Activated CD8-positive, alpha-beta T cell treated with anti-CD3 and anti-CD28 coated beads, Interleukin-2, amount 10 ng/mL, durations not matched to agents 7 days and 5 days (primary cell): ENCODE measurements around the gene TCN2. TPM values are rescaled to one million over a fixed set of nuclear protein-coding genes. Genes with fewer than 3 reads are reported as not detected.
"Not testable (repeated sequence)": the region's sequence is repeated elsewhere in the genome, so short reads cannot be mapped to it uniquely, and the experiment has no call there.

Experiments used
- ATAC-seq: fragments of 150-1000 bp; cut with Tn5 transposase; one replicate; pipeline ENCODE4 v1.10.0; 2021; ENCODE audit warnings: moderate library complexity
- CTCF ChIA-PET: fragments of 350-600 bp; sonication (Branson Sonifier 250); formaldehyde crosslinking; loops from one replicate; lab custom pipeline; 2021; ENCODE audit warnings: antibody characterized with exemption; lab: Charles Lee
- POLR2A ChIA-PET: fragments of 350-600 bp; sonication (Branson Sonifier 250); formaldehyde crosslinking; loops from one replicate; lab custom pipeline; 2021; ENCODE audit warnings: antibody characterized with exemption; lab: Charles Lee
- DNase-seq: peaks from one replicate; pipeline ENCODE4 v3.0.0-alpha.2; 2020
- H3K27ac Mint-ChIP-seq: one replicate; pipeline ENCODE4 v1.8.0; 2021; ENCODE audit warnings: mild to moderate bottlenecking, mixed read lengths
- H3K27me3 Mint-ChIP-seq: one replicate; pipeline ENCODE4 v1.8.0; 2021; ENCODE audit warnings: low read depth, mixed read lengths
- H3K36me3 Mint-ChIP-seq: one replicate; pipeline ENCODE4 v1.8.0; 2021; ENCODE audit warnings: low read depth, mixed read lengths
- H3K4me1 Mint-ChIP-seq: one replicate; pipeline ENCODE4 v1.8.0; 2021; ENCODE audit warnings: low read depth, mixed read lengths
- H3K4me3 Mint-ChIP-seq: one replicate; pipeline ENCODE4 v1.8.0; 2021; ENCODE audit warnings: mild to moderate bottlenecking, mixed read lengths
- H3K9me3 Mint-ChIP-seq: one replicate; pipeline ENCODE4 v1.8.0; 2022; ENCODE audit warnings: mixed read lengths; ENCODE audit not compliant: insufficient read depth
- total RNA-seq, 2 experiments: library from RNA; stranded (reverse); gene quantifications; one replicate each; pipeline ENCODE4 v1.2.3, GENCODE V29; 2021

Gene TCN2
- total RNA-seq, result under 1 TPM; 0.24 to 0.34 TPM

GRCh38 chr22:30606455-30607299, at the start of gene TCN2:
TSS of gene TCN2 (plus strand) at chr22:30607174. CDS start at chr22:30607332, 158 bp downstream.
- ChIA-PET CTCF (interaction anchor here (0.9 to 5.6 kb wide), 16 partner anchors 9 to 501 kb away, joined by 3 to 44 read pairs (median 5); partner anchors contain the start of genes MORC2, MTFP1, PES1 and SELENOM), POLR2A (interaction anchor here (0.6 kb wide), 1 partner anchor 250 kb away, joined by 3 read pairs; the partner anchor contains the start of genes CCDC157 and SF3A1)
- DNase-seq (peak; percentile 62), ATAC-seq (peak; percentile 57)
- peak within 1 kb of the TSS; percentile 75 for H3K27ac Mint-ChIP-seq
- no peaks in the 10 kb centered on the region for H3K27me3 Mint-ChIP-seq
- H3K4me1 Mint-ChIP-seq, result peaks cover 48% of the 10 kb centered on the region
- no peaks in the 10 kb centered on the region for H3K9me3 Mint-ChIP-seq
- peak within 1 kb of the TSS; percentile 60 for H3K4me3 Mint-ChIP-seq
- H3K36me3 Mint-ChIP-seq, result no peaks in the 10 kb centered on the region

GRCh38 chr22:30557243-30557642, 49.7 kb upstream of the TCN2 start:
- Mint-ChIP-seq H3K4me1 (no peaks in the 10 kb centered on the region), H3K9me3 (no peaks in the 10 kb centered on the region), H3K36me3 (no peaks in the 10 kb centered on the region), H3K4me3 (no peak overlapping the region), H3K27me3 (no peaks in the 10 kb centered on the region), H3K27ac (no peak overlapping the region)
- ChIA-PET POLR2A (no interaction called here), CTCF (no interaction called here)
- no peak for DNase-seq
- ATAC-seq, result peak; percentile 35

GRCh38 chr22:30559889-30560288, 47.1 kb upstream of the TCN2 start:
- H3K36me3 Mint-ChIP-seq, result no peaks in the 10 kb centered on the region
- no peak overlapping the region for H3K27ac Mint-ChIP-seq
- no peak overlapping the region for H3K4me3 Mint-ChIP-seq
- no peaks in the 10 kb centered on the region for H3K4me1 Mint-ChIP-seq
- POLR2A ChIA-PET, result no interaction called here
- no peak for ATAC-seq
- CTCF ChIA-PET, result no interaction called here
- DNase-seq, result no peak
- no peaks in the 10 kb centered on the region for H3K27me3 Mint-ChIP-seq
- no peaks in the 10 kb centered on the region for H3K9me3 Mint-ChIP-seq

- CTCF ChIA-PET, H3K27me3 Mint-ChIP-seq, H3K4me1 Mint-ChIP-seq, H3K27ac Mint-ChIP-seq, H3K9me3 Mint-ChIP-seq, H3K4me3 Mint-ChIP-seq, H3K36me3 Mint-ChIP-seq, POLR2A ChIA-PET, ATAC-seq, DNase-seq: not testable (repeated sequence)
Observed at GRCh38 chr22:30560643-30561202, 46.3 kb upstream of the TCN2 start.

GRCh38 chr22:30561402-30562189, 45.4 kb upstream of the TCN2 start:
- no peaks in the 10 kb centered on the region for H3K36me3 Mint-ChIP-seq
- CTCF ChIA-PET, result interaction anchor here (0.9 kb wide), 1 partner anchor 45 kb away, joined by 4 read pairs; no protein-coding TSS in a partner anchor
- no peak for ATAC-seq
- H3K27ac Mint-ChIP-seq, result no peak overlapping the region
- no peaks in the 10 kb centered on the region for H3K4me1 Mint-ChIP-seq
- no peak for DNase-seq
- no peaks in the 10 kb centered on the region for H3K9me3 Mint-ChIP-seq
- no peak overlapping the region for H3K4me3 Mint-ChIP-seq
- POLR2A ChIA-PET, result no interaction called here
- peaks cover 4% of the 10 kb centered on the region for H3K27me3 Mint-ChIP-seq

GRCh38 chr22:30562366-30562765, 44.6 kb upstream of the TCN2 start:
- no peak overlapping the region for H3K4me3 Mint-ChIP-seq
- ATAC-seq (no peak), DNase-seq (no peak)
- H3K27ac Mint-ChIP-seq, result no peak overlapping the region
- no peaks in the 10 kb centered on the region for H3K36me3 Mint-ChIP-seq
- peaks cover 4% of the 10 kb centered on the region for H3K27me3 Mint-ChIP-seq
- ChIA-PET POLR2A (no interaction called here), CTCF (interaction anchor here (0.9 kb wide), 1 partner anchor 44 kb away, joined by 4 read pairs; no protein-coding TSS in a partner anchor)
- H3K4me1 Mint-ChIP-seq, result no peaks in the 10 kb centered on the region
- H3K9me3 Mint-ChIP-seq, result no peaks in the 10 kb centered on the region

GRCh38 chr22:30564045-30564760, 42.8 kb upstream of the TCN2 start:
- no peaks in the 10 kb centered on the region for H3K36me3 Mint-ChIP-seq
- H3K9me3 Mint-ChIP-seq, result no peaks in the 10 kb centered on the region
- no peaks in the 10 kb centered on the region for H3K4me1 Mint-ChIP-seq
- DNase-seq, result no peak
- H3K27ac Mint-ChIP-seq, result no peak overlapping the region
- H3K27me3 Mint-ChIP-seq, result peaks cover 4% of the 10 kb centered on the region
- no peak for ATAC-seq
- no peak overlapping the region for H3K4me3 Mint-ChIP-seq
- CTCF ChIA-PET, result no interaction called here
- POLR2A ChIA-PET, result no interaction called here

- no peaks in the 10 kb centered on the region for H3K9me3 Mint-ChIP-seq
- ChIA-PET POLR2A (no interaction called here), CTCF (interaction anchor here (1.7 kb wide), 1 partner anchor 20 kb away, joined by 4 read pairs; no protein-coding TSS in a partner anchor)
- H3K27ac Mint-ChIP-seq, result no peak overlapping the region
- peaks cover 4% of the 10 kb centered on the region for H3K27me3 Mint-ChIP-seq
- no peaks in the 10 kb centered on the region for H3K36me3 Mint-ChIP-seq
- H3K4me1 Mint-ChIP-seq, result no peaks in the 10 kb centered on the region
- no peak for DNase-seq
- ATAC-seq, result no peak
- no peak overlapping the region for H3K4me3 Mint-ChIP-seq
Observed at GRCh38 chr22:30564761-30565119, 42.2 kb upstream of the TCN2 start.

GRCh38 chr22:30565341-30565740, 41.6 kb upstream of the TCN2 start:
- ATAC-seq, result no peak
- peaks cover 4% of the 10 kb centered on the region for H3K27me3 Mint-ChIP-seq
- no peak overlapping the region for H3K4me3 Mint-ChIP-seq
- H3K27ac Mint-ChIP-seq, result no peak overlapping the region
- ChIA-PET CTCF (interaction anchor here (1.7 kb wide), 1 partner anchor 20 kb away, joined by 4 read pairs; no protein-coding TSS in a partner anchor), POLR2A (interaction anchor here (0.7 kb wide), 1 partner anchor 607 kb away, joined by 3 read pairs; no protein-coding TSS in a partner anchor)
- no peaks in the 10 kb centered on the region for H3K36me3 Mint-ChIP-seq
- no peak for DNase-seq
- H3K9me3 Mint-ChIP-seq, result no peaks in the 10 kb centered on the region
- no peaks in the 10 kb centered on the region for H3K4me1 Mint-ChIP-seq

GRCh38 chr22:30566125-30566524, 40.8 kb upstream of the TCN2 start:
- CTCF ChIA-PET, result interaction anchor here (1.7 kb wide), 1 partner anchor 21 kb away, joined by 4 read pairs; no protein-coding TSS in a partner anchor

GRCh38 chr22:30567277-30567676, 39.7 kb upstream of the TCN2 start:
- CTCF ChIA-PET, POLR2A ChIA-PET, H3K27ac Mint-ChIP-seq, H3K4me3 Mint-ChIP-seq, H3K4me1 Mint-ChIP-seq, DNase-seq, ATAC-seq, H3K9me3 Mint-ChIP-seq, H3K36me3 Mint-ChIP-seq, H3K27me3 Mint-ChIP-seq: not testable (repeated sequence)

More at GRCh38 chr22:30566125-30566524, 40.8 kb upstream of the TCN2 start:
- DNase-seq, result no peak
- POLR2A ChIA-PET, result no interaction called here
- H3K9me3 Mint-ChIP-seq, result no peaks in the 10 kb centered on the region
- no peaks in the 10 kb centered on the region for H3K36me3 Mint-ChIP-seq
- H3K4me3 Mint-ChIP-seq, result no peak overlapping the region
- no peak overlapping the region for H3K27ac Mint-ChIP-seq
- ATAC-seq, result no peak
- H3K27me3 Mint-ChIP-seq, result peaks cover 4% of the 10 kb centered on the region
- H3K4me1 Mint-ChIP-seq, result no peaks in the 10 kb centered on the region
